Activated CD4-positive, alpha-beta T cell treated with anti-CD3 and anti-CD28 coated beads, Interleukin-2, amount 50 U/mL, for 24 hours (primary cell): ENCODE results near the gene NDC80.

Source experiments
- DNase-seq, 2 donors: peaks; one replicate each; pipeline ENCODE4 v3.0.0-alpha.2; 2020; ENCODE audit warnings: low read depth in 1 of 2, low spot score in 1 of 2

Gene NDC80

GRCh38 chr18:2557536-2557935 lies 13.8 kb upstream of the NDC80 start:
- no peak for DNase-seq

- no peak for DNase-seq
Observed at GRCh38 chr18:2559249-2559648, 12.1 kb upstream of the NDC80 start.

GRCh38 chr18:2564373-2564772 lies 7.0 kb upstream of the NDC80 start:
- DNase-seq, result no peak

GRCh38 chr18:2568129-2568528 lies 3.2 kb upstream of the NDC80 start:
- DNase-seq, result no peak

- DNase-seq, result no peak
Observed at GRCh38 chr18:2568605-2569004, 2.8 kb upstream of the NDC80 start.

GRCh38 chr18:2569338-2570207 lies 1.8 kb upstream of the NDC80 start:
- DNase-seq, result no peak

GRCh38 chr18:2570772-2571199 lies 571 bp upstream of the NDC80 start:
- DNase-seq, result peak in 1 of 2 donors; percentile 44

DNA sequence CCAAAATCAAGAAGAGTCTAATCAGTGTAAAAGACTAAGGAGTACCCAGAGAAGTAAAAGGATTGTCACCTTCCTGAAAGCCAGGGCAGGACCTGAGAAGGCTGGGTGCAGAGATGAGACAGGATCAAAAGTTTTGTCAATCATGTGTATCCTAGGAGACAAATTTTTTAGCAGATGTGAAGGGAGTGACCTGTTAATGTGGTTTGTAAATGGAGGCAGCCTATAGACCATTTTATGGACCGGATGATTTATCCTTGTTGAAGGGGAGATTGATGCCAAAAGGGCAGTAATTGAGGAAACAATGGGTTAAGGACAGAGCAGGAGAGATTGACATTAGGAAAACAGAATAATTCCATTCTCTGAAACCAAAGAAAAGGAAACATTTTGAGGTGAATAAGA lies 813 bp downstream of the NDC80 start:
- DNase-seq, result no peak

GRCh38 chr18:2572892-2573291 lies 1.5 kb downstream of the NDC80 start:
- DNase-seq, result no peak

GRCh38 chr18:2573408-2573807 lies 2.1 kb downstream of the NDC80 start:
- no peak for DNase-seq

- DNase-seq, result no peak
Observed at GRCh38 chr18:2587788-2588187, 16.4 kb downstream of the NDC80 start.

- no peak for DNase-seq
Observed at GRCh38 chr18:2588666-2589344, 17.4 kb downstream of the NDC80 start.

- no peak for DNase-seq
Observed at GRCh38 chr18:2589345-2590068, 18.1 kb downstream of the NDC80 start.

DNA sequence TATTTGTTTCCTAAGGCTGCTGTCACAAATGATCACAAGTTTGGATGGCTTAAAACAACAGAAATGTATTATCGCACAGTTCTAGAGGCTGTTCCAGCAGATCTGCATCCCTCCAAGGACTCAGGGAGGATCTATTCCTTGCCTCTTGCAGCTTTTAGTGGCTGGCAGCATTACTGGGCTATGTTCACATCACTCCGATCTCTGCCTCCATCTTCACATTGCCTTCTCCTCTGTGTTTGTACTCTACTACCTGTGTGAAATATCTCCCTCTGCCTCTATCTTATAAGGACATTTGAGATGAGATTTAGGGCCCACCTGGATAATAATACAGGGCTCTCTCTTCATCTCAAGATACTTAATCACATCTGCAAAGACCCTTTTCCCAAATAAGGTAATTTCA lies 18.9 kb downstream of the NDC80 start:
- DNase-seq, result no peak

GRCh38 chr18:2597639-2598038 lies 26.3 kb downstream of the NDC80 start:
- no peak for DNase-seq

- no peak for DNase-seq
Observed at GRCh38 chr18:2602844-2603243, 31.5 kb downstream of the NDC80 start.

DNA sequence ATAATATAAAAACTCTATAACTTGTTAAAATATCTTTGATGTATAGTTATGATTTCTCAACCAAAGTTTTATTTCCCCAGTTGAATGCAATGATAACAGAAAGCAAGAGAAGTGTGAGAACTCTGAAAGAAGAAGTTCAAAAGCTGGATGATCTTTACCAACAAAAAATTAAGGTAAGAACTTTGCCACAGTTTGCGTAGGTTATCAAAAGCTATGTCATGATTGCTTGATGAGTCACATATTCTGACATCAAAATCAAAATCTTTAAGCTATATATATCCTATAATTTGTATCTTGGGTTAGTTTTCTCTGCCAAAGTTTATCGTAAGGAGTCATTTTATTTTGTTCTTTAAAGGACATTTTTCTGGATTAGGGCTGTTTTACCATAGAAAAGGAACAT lies 35.0 kb downstream of the NDC80 start:
- no peak for DNase-seq

- no peak for DNase-seq
Observed at GRCh38 chr18:2609604-2610003, 38.2 kb downstream of the NDC80 start.

- DNase-seq, result no peak
Observed at GRCh38 chr18:2610549-2610948, 39.2 kb downstream of the NDC80 start.

DNA sequence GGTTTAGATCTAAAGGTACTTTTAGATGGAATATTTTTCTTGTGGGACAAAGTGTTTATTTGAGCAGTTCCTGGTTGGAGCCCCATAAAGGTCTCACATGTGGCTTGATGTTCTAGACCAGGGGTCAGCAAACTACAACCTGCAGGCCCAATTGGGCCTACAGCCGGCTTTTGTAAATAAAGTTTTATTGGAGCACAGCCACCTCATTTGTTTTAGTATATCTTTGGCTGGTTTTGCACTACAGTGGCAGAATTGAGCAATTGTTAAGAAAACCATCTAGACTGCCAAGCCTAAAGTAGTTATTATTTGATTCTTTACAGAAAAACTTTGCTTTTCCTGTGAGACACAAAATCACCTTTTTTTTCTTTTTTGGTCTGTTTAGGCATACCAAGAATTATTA lies 41.6 kb downstream of the NDC80 start:
- no peak for DNase-seq

DNA sequence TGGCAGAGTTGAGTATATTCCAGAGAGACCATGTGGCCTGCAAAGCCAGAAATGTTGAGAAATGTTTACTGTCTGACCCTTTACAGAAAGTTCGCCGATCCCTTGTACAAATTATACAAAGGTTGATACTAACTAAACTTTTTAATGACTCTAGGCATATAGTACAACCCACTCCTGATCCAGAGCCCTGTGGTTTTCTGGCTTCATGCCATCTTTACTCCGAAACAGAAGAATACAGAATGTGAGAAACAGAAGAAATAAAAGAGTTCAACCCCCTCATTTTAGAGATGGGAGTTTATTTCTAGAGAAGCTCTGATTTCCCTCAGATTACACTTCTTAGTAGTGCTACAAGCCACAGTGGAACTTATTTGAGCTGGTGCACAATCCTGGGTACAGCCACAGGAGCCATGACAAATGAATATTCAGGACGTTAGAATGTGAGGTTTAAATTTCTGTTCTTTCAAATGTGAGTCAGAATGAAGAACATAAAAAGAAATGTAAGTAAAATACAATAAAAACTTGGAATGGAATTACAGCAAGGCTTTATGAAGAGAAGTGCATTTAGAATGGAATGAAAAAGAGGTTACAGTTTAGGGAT lies 46.1 kb downstream of the NDC80 start:
- DNase-seq, result no peak

GRCh38 chr18:2618009-2618408 lies 46.7 kb downstream of the NDC80 start:
- no peak for DNase-seq
